ENCODE results near the gene CORO1C.

- TF ChIP-seq, protein P1, sequence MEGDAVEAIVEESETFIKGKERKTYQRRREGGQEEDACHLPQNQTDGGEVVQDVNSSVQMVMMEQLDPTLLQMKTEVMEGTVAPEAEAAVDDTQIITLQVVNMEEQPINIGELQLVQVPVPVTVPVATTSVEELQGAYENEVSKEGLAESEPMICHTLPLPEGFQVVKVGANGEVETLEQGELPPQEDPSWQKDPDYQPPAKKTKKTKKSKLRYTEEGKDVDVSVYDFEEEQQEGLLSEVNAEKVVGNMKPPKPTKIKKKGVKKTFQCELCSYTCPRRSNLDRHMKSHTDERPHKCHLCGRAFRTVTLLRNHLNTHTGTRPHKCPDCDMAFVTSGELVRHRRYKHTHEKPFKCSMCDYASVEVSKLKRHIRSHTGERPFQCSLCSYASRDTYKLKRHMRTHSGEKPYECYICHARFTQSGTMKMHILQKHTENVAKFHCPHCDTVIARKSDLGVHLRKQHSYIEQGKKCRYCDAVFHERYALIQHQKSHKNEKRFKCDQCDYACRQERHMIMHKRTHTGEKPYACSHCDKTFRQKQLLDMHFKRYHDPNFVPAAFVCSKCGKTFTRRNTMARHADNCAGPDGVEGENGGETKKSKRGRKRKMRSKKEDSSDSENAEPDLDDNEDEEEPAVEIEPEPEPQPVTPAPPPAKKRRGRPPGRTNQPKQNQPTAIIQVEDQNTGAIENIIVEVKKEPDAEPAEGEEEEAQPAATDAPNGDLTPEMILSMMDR (IDR thresholded peaks at IDR 0.05 in 8 of 11, conservative IDR thresholded peaks at IDR 0.05 in 3 of 11), result no peak
- TF ChIP-seq POLR2A (IDR thresholded peaks at IDR 0.05) (no peak), POLR2AphosphoS5 (IDR thresholded peaks at IDR 0.05) (no peak)
These were observed 117.3 kb downstream of the CORO1C start for GRCh38 chr12:108614041-108614440.

All from spleen (tissue), 7 donors.